C4-2B (cell line): Measurements from ENCODE around the gene SARNP.
A peak's percentile ranks its signal among the peaks of the same experiment; 100 is the strongest.

Experiments used
- CTCF ChIP-seq: fragments of 450-650 bp; conservative IDR thresholded peaks from 2 replicates; pipeline ENCODE4 v1.5.1; 2017; ENCODE audit warnings: mild to moderate bottlenecking
- ZFX ChIP-seq: fragments of 450-650 bp; IDR thresholded peaks from 2 replicates; pipeline ENCODE4 v1.6.1; 2017

GRCh38 chr12:55738123-55739024 is 79.2 kb downstream of the SARNP start:
- TF ChIP-seq CTCF (peak; percentile 85), ZFX (no peak)
